GM23338 (cell line): ENCODE data around the gene ATP12A. TPM values are rescaled to one million over a fixed set of nuclear protein-coding genes. Genes with fewer than 3 reads are reported as not detected.

Source experiments
- ATAC-seq: fragments of 200-7000 bp; cut with Tn5 transposase; 3 replicates; pipeline ENCODE4 v1.9.1; 2020
- DNase-seq: peaks from one replicate; pipeline ENCODE4 v3.0.0-alpha.2; 2015; ENCODE audit warnings: low spot score
- H2AFZ ChIP-seq: fragments of 200-600 bp; sonication (generic); 2 replicates; pipeline ENCODE4 v1.8.0; 2016; ENCODE audit warnings: antibody characterized with exemption, mild to moderate bottlenecking, moderate library complexity
- H3F3A ChIP-seq: fragments of 200-600 bp; sonication (generic); replicated peaks from 2 replicates; pipeline ENCODE4 v1.8.0; 2017; ENCODE audit warnings: antibody characterized with exemption, mixed run types, low read depth
- H3K27ac ChIP-seq: fragments of 200-600 bp; sonication (generic); 2 replicates; pipeline ENCODE4 v1.6.1; 2016; ENCODE audit warnings: low read depth
- H3K27me3 ChIP-seq: fragments of 200-600 bp; sonication (generic); 2 replicates; pipeline ENCODE4 v1.8.0; 2016; ENCODE audit warnings: mild to moderate bottlenecking, mixed run types, moderate library complexity; ENCODE audit not compliant: insufficient read depth
- H3K36me3 ChIP-seq: fragments of 200-600 bp; sonication (generic); 2 replicates; pipeline ENCODE4 v1.8.0; 2016; ENCODE audit warnings: mild to moderate bottlenecking; ENCODE audit not compliant: insufficient read depth
- H3K4me1 ChIP-seq: fragments of 200-600 bp; sonication (generic); 2 replicates; pipeline ENCODE4 v1.8.0; 2016; ENCODE audit warnings: mild to moderate bottlenecking, moderate library complexity; ENCODE audit not compliant: insufficient read depth
- H3K4me2 ChIP-seq: fragments of 200-600 bp; sonication (generic); 2 replicates; pipeline ENCODE4 v1.7.1; 2017; ENCODE audit warnings: mixed run types
- H3K4me3 ChIP-seq: fragments of 200-600 bp; sonication (generic); 2 replicates; pipeline ENCODE4 v1.6.1; 2016; ENCODE audit warnings: mixed run types
- H3K79me2 ChIP-seq: fragments of 200-600 bp; sonication (generic); replicated peaks from 2 replicates; pipeline ENCODE4 v1.8.0; 2017; ENCODE audit warnings: mild to moderate bottlenecking; ENCODE audit not compliant: insufficient read depth
- H3K9me2 ChIP-seq: fragments of 200-600 bp; sonication (generic); 2 replicates; pipeline ENCODE4 v1.8.0; 2017; ENCODE audit not compliant: insufficient read depth
- H4K20me1 ChIP-seq: fragments of 200-600 bp; sonication (generic); replicated peaks from 2 replicates; pipeline ENCODE4 v1.8.0; 2017; ENCODE audit warnings: mild to moderate bottlenecking; ENCODE audit not compliant: insufficient read depth
- H3K27ac Mint-ChIP-seq: 2 replicates; pipeline ENCODE4 v1.8.0; 2020; ENCODE audit warnings: inconsistent platforms, mild to moderate bottlenecking, moderate library complexity, mixed read lengths
- H3K27me3 Mint-ChIP-seq: 3 replicates; pipeline ENCODE4 v1.8.0; 2022; ENCODE audit warnings: low read depth, mild to moderate bottlenecking, moderate library complexity, mixed read lengths, inconsistent platforms; ENCODE audit not compliant: insufficient read depth, poor library complexity
- H3K36me3 Mint-ChIP-seq: 3 replicates; pipeline ENCODE4 v1.8.0; 2021; ENCODE audit warnings: low read depth, mild to moderate bottlenecking, inconsistent platforms, moderate library complexity, mixed read lengths
- H3K4me1 Mint-ChIP-seq: 3 replicates; pipeline ENCODE4 v1.8.0; 2020; ENCODE audit warnings: mild to moderate bottlenecking, inconsistent platforms, mixed read lengths
- H3K4me3 Mint-ChIP-seq: 3 replicates; pipeline ENCODE4 v1.8.0; 2021; ENCODE audit warnings: moderate library complexity, mild to moderate bottlenecking, inconsistent platforms, mixed read lengths
- H3K9me3 Mint-ChIP-seq: 3 replicates; pipeline ENCODE4 v1.8.0; 2020; ENCODE audit warnings: moderate library complexity, mild to moderate bottlenecking, inconsistent platforms, mixed read lengths
- CREB1 ChIP-seq: fragments of 250-450 bp; sonication (Bioruptor Pico); IDR thresholded peaks from 2 replicates; pipeline ENCODE4 v1.5.0; 2020; ENCODE audit warnings: low read depth, mild to moderate bottlenecking, moderate library complexity
- ETS1 ChIP-seq: IDR thresholded peaks from 2 replicates; pipeline ENCODE4 v1.6.1; 2016; ENCODE audit warnings: antibody characterized with exemption
- EZH2 ChIP-seq: fragments of 200-600 bp; sonication (generic); IDR thresholded peaks from one replicate; pipeline ENCODE4 v1.8.0; 2017; ENCODE audit warnings: antibody characterized with exemption, mild to moderate bottlenecking, low read depth; ENCODE audit not compliant: unreplicated experiment
- EZH2phosphoT487 ChIP-seq: fragments of 200-600 bp; sonication (generic); IDR thresholded peaks from one replicate; pipeline ENCODE4 v1.8.1; 2018; ENCODE audit warnings: antibody characterized with exemption; ENCODE audit not compliant: unreplicated experiment
- JUNB ChIP-seq: IDR thresholded peaks from one replicate; pipeline ENCODE4 v1.6.1; 2016; ENCODE audit warnings: antibody characterized with exemption; ENCODE audit not compliant: unreplicated experiment
- NANOG ChIP-seq: IDR thresholded peaks from 2 replicates; pipeline ENCODE4 v1.6.1; 2016; ENCODE audit warnings: antibody characterized with exemption, borderline replicate concordance
- POLR2AphosphoS5 ChIP-seq: IDR thresholded peaks from 2 replicates; pipeline ENCODE4 v1.6.1; 2016; ENCODE audit warnings: antibody characterized with exemption, low read depth
- REST ChIP-seq: IDR thresholded peaks from one replicate; pipeline ENCODE4 v1.6.1; 2018; ENCODE audit warnings: antibody characterized with exemption; ENCODE audit not compliant: unreplicated experiment
- STAT1 ChIP-seq: IDR thresholded peaks from one replicate; pipeline ENCODE4 v1.6.1; 2016; ENCODE audit warnings: antibody characterized with exemption; ENCODE audit not compliant: unreplicated experiment
- ZNF114 ChIP-seq: fragments of 250-450 bp; sonication (Bioruptor Pico); IDR thresholded peaks from 2 replicates; pipeline ENCODE4 v1.5.0; 2020; ENCODE audit warnings: mild to moderate bottlenecking, moderate library complexity
- ZNF331 ChIP-seq: fragments of 250-450 bp; sonication (Bioruptor Pico); IDR thresholded peaks from 2 replicates; pipeline ENCODE4 v1.5.0; 2020; ENCODE audit warnings: low read depth, mild to moderate bottlenecking, moderate library complexity
- polyA plus RNA-seq: library from polyadenylated mRNA; unstranded; fragments of >200 nt; fragmentation: Nextera tagmentation; extraction: Ambion mirVana; gene quantifications from 2 replicates; pipeline ENCODE4 v1.2.1, GENCODE V29; 2016
- total RNA-seq: library from RNA; depleted of rRNA; stranded (reverse); fragments of >200 nt; shearing (Covaris generic); gene quantifications from 2 replicates; pipeline ENCODE4 v1.2.3, GENCODE V29; 2014
- TF ChIP-seq, protein P1 (sequence below): fragments of 250-450 bp; sonication (Bioruptor Pico); IDR thresholded peaks from 2 replicates; pipeline ENCODE4 v1.5.0; 2020; ENCODE audit warnings: mild to moderate bottlenecking, moderate library complexity
- TF ChIP-seq, protein P2 (sequence below), 2 experiments: fragments of 200-600 bp in 1 of 2; sonication (generic) in 1 of 2; conservative IDR thresholded peaks; 2 replicates each; pipeline versions ENCODE4 v1.5.1 to v1.6.1; 2016 to 2017; ENCODE audit warnings: antibody characterized with exemption in 2 of 2, low read depth in 2 of 2, mild to moderate bottlenecking in 2 of 2, moderate library complexity in 1 of 2

ATP12A gene
- total and polyA plus RNA-seq, 2 experiments from 2014 or later = 0.40 to 1.0 TPM

DNA sequence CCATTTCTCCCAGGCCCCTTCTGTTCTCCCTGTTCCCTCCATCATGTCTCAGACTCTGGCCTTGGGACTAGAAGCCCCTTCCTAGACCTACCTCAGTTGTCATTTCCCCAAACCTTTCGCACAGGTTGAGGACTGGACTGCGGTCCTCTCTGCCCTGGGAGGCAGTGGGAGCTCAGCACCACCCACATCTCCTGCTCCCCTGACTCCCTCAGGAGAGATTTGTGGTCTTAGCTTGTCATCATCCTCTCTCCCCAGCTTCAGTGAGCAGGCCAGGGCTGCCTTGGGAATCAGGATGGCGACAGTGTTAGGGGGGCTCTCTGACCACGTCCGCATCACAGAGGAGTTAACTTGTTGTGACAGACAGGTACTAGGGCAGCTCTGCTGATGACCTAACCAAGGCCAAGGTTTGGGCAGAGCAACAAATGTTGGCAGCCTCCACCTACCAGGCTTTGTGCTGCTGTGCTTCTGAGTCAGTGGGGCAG lies 58.2 kb downstream of the ATP12A start:
- no peak overlapping the region for H3K27ac ChIP-seq
- Mint-ChIP-seq H3K4me1 (peaks cover 9% of the 10 kb centered on the region), H3K36me3 (no peaks in the 10 kb centered on the region), H3K4me3 (no peak overlapping the region), H3K9me3 (no peaks in the 10 kb centered on the region), H3K27ac (no peak overlapping the region), H3K27me3 (peaks cover 15% of the 10 kb centered on the region)
- no peak overlapping the region for H3K4me3 ChIP-seq
- ATAC-seq (no peak), DNase-seq (no peak)
- no peaks in the 10 kb centered on the region for H3K79me2 ChIP-seq
- peaks cover 10% of the 10 kb centered on the region for H3K27me3 ChIP-seq
- no peaks in the 10 kb centered on the region for H4K20me1 ChIP-seq
- peak overlapping the region; percentile 38 for H2AFZ ChIP-seq
- no peaks in the 10 kb centered on the region for H3K4me1 ChIP-seq
- H3K36me3 ChIP-seq = no peaks in the 10 kb centered on the region
- H3F3A ChIP-seq = no peaks in the 10 kb centered on the region
- TF ChIP-seq POLR2AphosphoS5 (no peak), EZH2phosphoT487 (no peak), ETS1 (no peak), STAT1 (no peak), EZH2 (no peak), ZNF331 (CRISPR knock-in tag) (no peak), CREB1 (CRISPR knock-in tag) (no peak), JUNB (no peak), REST (no peak), ZNF114 (no peak), NANOG (no peak)
- TF ChIP-seq, protein P1, sequence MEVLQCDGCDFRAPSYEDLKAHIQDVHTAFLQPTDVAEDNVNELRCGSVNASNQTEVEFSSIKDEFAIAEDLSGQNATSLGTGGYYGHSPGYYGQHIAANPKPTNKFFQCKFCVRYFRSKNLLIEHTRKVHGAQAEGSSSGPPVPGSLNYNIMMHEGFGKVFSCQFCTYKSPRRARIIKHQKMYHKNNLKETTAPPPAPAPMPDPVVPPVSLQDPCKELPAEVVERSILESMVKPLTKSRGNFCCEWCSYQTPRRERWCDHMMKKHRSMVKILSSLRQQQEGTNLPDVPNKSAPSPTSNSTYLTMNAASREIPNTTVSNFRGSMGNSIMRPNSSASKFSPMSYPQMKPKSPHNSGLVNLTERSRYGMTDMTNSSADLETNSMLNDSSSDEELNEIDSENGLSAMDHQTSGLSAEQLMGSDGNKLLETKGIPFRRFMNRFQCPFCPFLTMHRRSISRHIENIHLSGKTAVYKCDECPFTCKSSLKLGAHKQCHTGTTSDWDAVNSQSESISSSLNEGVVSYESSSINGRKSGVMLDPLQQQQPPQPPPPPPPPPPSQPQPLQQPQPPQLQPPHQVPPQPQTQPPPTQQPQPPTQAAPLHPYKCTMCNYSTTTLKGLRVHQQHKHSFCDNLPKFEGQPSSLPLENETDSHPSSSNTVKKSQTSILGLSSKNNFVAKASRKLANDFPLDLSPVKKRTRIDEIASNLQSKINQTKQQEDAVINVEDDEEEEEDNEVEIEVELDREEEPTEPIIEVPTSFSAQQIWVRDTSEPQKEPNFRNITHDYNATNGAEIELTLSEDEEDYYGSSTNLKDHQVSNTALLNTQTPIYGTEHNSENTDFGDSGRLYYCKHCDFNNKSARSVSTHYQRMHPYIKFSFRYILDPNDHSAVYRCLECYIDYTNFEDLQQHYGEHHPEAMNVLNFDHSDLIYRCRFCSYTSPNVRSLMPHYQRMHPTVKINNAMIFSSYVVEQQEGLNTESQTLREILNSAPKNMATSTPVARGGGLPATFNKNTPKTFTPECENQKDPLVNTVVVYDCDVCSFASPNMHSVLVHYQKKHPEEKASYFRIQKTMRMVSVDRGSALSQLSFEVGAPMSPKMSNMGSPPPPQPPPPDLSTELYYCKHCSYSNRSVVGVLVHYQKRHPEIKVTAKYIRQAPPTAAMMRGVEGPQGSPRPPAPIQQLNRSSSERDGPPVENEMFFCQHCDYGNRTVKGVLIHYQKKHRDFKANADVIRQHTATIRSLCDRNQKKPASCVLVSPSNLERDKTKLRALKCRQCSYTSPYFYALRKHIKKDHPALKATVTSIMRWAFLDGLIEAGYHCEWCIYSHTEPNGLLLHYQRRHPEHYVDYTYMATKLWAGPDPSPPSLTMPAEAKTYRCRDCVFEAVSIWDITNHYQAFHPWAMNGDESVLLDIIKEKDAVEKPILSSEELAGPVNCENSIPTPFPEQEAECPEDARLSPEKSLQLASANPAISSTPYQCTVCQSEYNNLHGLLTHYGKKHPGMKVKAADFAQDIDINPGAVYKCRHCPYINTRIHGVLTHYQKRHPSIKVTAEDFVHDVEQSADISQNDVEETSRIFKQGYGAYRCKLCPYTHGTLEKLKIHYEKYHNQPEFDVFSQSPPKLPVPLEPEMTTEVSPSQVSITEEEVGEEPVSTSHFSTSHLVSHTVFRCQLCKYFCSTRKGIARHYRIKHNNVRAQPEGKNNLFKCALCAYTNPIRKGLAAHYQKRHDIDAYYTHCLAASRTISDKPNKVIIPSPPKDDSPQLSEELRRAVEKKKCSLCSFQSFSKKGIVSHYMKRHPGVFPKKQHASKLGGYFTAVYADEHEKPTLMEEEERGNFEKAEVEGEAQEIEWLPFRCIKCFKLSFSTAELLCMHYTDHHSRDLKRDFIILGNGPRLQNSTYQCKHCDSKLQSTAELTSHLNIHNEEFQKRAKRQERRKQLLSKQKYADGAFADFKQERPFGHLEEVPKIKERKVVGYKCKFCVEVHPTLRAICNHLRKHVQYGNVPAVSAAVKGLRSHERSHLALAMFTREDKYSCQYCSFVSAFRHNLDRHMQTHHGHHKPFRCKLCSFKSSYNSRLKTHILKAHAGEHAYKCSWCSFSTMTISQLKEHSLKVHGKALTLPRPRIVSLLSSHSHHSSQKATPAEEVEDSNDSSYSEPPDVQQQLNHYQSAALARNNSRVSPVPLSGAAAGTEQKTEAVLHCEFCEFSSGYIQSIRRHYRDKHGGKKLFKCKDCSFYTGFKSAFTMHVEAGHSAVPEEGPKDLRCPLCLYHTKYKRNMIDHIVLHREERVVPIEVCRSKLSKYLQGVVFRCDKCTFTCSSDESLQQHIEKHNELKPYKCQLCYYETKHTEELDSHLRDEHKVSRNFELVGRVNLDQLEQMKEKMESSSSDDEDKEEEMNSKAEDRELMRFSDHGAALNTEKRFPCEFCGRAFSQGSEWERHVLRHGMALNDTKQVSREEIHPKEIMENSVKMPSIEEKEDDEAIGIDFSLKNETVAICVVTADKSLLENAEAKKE (CRISPR knock-in tag) = no peak
- TF ChIP-seq, protein P2, sequence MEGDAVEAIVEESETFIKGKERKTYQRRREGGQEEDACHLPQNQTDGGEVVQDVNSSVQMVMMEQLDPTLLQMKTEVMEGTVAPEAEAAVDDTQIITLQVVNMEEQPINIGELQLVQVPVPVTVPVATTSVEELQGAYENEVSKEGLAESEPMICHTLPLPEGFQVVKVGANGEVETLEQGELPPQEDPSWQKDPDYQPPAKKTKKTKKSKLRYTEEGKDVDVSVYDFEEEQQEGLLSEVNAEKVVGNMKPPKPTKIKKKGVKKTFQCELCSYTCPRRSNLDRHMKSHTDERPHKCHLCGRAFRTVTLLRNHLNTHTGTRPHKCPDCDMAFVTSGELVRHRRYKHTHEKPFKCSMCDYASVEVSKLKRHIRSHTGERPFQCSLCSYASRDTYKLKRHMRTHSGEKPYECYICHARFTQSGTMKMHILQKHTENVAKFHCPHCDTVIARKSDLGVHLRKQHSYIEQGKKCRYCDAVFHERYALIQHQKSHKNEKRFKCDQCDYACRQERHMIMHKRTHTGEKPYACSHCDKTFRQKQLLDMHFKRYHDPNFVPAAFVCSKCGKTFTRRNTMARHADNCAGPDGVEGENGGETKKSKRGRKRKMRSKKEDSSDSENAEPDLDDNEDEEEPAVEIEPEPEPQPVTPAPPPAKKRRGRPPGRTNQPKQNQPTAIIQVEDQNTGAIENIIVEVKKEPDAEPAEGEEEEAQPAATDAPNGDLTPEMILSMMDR (conservative IDR thresholded peaks at IDR 0.05; ENCODE audit: low read depth in 2 of 2) = no peak
- H3K4me2 ChIP-seq = no peak overlapping the region
- no peaks in the 10 kb centered on the region for H3K9me2 ChIP-seq
